ENCODE data around the gene ATP13A3. TPM values are rescaled to one million over a fixed set of nuclear protein-coding genes. Genes with fewer than 3 reads are reported as not detected.

The ATP13A3 gene
- total and polyA plus RNA-seq, 9 of the 15 experiments (the other 6 are each of a cell fraction or from before 2014, with no cell fraction given) = 16.6 to 135 (median 86.6) TPM

DNA sequence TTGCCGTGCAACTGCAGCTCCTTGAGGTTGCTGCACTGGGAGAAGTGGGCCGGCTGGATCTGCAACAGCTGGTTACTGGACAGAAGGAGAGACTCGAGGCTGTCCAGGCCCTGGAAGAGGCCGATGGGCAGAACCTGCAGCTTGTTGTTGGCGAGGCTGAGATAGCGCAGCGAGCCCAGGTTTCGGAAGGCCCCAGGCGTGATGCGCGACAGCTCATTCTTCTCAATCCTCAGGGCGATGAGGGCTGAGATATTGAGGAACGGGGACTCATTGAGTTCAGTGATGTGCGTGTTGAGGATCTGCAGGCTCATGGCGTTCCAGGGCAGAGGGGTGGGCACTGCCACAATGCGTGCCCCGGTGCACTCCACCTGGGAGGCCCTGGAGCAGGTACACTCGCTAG is 126.2 kb downstream of the ATP13A3 start:
- ChIA-PET POLR2A (interaction anchor here (0.6 to 1.4 kb wide), 3 partner anchors 10 to 31 kb away, joined by 3 to 10 read pairs (median 3); partner anchors contain the start of gene LRRC15), CTCF (ENCODE audit: low intra/inter-chr PET ratio) (no interaction called here)
- no TSS peak for BruUV-seq (replicated peaks)
- H3K27me3 ChIP-seq (ENCODE audit: control insufficient read depth in 2 of 2, insufficient read depth in 2 of 2, low read length in 2 of 2) = peaks cover 79 to 90% of the 10 kb centered on the region in 2 experiments
- WGBS (ENCODE audit: insufficient coverage, low coverage, missing lambda C conversion rate) = 9% methylated on average over 13 of the region's 18 CpGs
- H3K9me3 ChIP-seq (replicated peaks; ENCODE audit: control insufficient read depth, insufficient read depth, low read depth, low read length) = no peaks in the 10 kb centered on the region
- intact Hi-C loops (cut with micrococcal nuclease) = no loop called here
- no peak overlapping the region for H3K4me2 ChIP-seq (ENCODE audit: insufficient read depth, low read length)
- no peak overlapping the region for H3K9ac ChIP-seq (ENCODE audit: insufficient read depth in 1 of 2, low read depth in 2 of 2, low read length in 2 of 2)
- peaks cover 5% of the 10 kb centered on the region; the same call in 1 of the 2 replicates for H4K20me1 ChIP-seq (replicated peaks; ENCODE audit: control insufficient read depth, insufficient read depth, low read length)
- H3K9me1 ChIP-seq (ENCODE audit: control insufficient read depth, insufficient read depth, low read length) = no peaks in the 10 kb centered on the region
- H3K4me1 ChIP-seq (replicated peaks in 1 of 2; ENCODE audit: control insufficient read depth in 2 of 2, insufficient read depth in 2 of 2, low read length in 2 of 2) = no peaks in the 10 kb centered on the region
- ATAC-seq = no peak
- H3K79me2 ChIP-seq (ENCODE audit: control insufficient read depth, insufficient read depth, low read length) = no peaks in the 10 kb centered on the region
- no peak overlapping the region for H3K27ac ChIP-seq (ENCODE audit: extremely low read depth, low read depth, low read length)
- FAIRE-seq = no peak
- no peak for DNase-seq (ENCODE audit: extremely low read depth in 1 of 4, low spot score in 3 of 4)
- TF ChIP-seq CBX3 (IDR thresholded peaks at IDR 0.05; ENCODE audit: borderline replicate concordance in 1 of 2, low read length in 2 of 2) = no peak
- TF ChIP-seq GATAD2B (IDR thresholded peaks at IDR 0.05; ENCODE audit: borderline replicate concordance) = no peak
- no peak for TF ChIP-seq ETV5 (CRISPR knock-in tag; IDR thresholded peaks at IDR 0.05; ENCODE audit: low read depth)
- TF ChIP-seq ETS2 (tag; IDR thresholded peaks at IDR 0.05; ENCODE audit: borderline replicate concordance, poor library complexity, severe bottlenecking) = no peak
- TF ChIP-seq SUPT5H (IDR thresholded peaks at IDR 0.05) = no peak
- TF ChIP-seq, protein P1, sequence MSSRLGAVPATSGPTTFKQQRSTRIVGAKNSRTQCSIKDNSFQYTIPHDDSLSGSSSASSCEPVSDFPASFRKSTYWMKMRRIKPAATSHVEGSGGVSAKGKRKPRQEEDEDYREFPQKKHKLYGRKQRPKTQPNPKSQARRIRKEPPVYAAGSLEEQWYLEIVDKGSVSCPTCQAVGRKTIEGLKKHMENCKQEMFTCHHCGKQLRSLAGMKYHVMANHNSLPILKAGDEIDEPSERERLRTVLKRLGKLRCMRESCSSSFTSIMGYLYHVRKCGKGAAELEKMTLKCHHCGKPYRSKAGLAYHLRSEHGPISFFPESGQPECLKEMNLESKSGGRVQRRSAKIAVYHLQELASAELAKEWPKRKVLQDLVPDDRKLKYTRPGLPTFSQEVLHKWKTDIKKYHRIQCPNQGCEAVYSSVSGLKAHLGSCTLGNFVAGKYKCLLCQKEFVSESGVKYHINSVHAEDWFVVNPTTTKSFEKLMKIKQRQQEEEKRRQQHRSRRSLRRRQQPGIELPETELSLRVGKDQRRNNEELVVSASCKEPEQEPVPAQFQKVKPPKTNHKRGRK (tag; IDR thresholded peaks at IDR 0.05) = no peak
- TF ChIP-seq TEAD2 (tag; IDR thresholded peaks at IDR 0.05) = no peak
- no peak for TF ChIP-seq ZSCAN32 (CRISPR knock-in tag; IDR thresholded peaks at IDR 0.05)
- TF ChIP-seq ZBTB34 (CRISPR knock-in tag; IDR thresholded peaks at IDR 0.05) = no peak
- no peak for TF ChIP-seq BCOR (IDR thresholded peaks at IDR 0.05)
- no peak for TF ChIP-seq FOXO4 (CRISPR knock-in tag; IDR thresholded peaks at IDR 0.05)
- no peak for TF ChIP-seq ZNF217 (CRISPR knock-in tag; IDR thresholded peaks at IDR 0.05)
- no peak for TF ChIP-seq SLC30A9 (CRISPR knock-in tag; IDR thresholded peaks at IDR 0.05)
- TF ChIP-seq SMAD2 (IDR thresholded peaks at IDR 0.05; ENCODE audit: low read depth, low read length) = no peak
- no peak for TF ChIP-seq TARDBP (IDR thresholded peaks at IDR 0.05)
- TF ChIP-seq, protein P2, sequence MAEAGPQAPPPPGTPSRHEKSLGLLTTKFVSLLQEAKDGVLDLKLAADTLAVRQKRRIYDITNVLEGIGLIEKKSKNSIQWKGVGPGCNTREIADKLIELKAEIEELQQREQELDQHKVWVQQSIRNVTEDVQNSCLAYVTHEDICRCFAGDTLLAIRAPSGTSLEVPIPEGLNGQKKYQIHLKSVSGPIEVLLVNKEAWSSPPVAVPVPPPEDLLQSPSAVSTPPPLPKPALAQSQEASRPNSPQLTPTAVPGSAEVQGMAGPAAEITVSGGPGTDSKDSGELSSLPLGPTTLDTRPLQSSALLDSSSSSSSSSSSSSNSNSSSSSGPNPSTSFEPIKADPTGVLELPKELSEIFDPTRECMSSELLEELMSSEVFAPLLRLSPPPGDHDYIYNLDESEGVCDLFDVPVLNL (CRISPR knock-in tag; IDR thresholded peaks at IDR 0.05; ENCODE audit: low read depth) = no peak
- no peak for TF ChIP-seq ZNF274 (IDR thresholded peaks at IDR 0.05; ENCODE audit: borderline replicate concordance, low read depth, low read length)
- in situ Hi-C loops (cut with MboI) = no loop called here
- no peak overlapping the region for H3K4me3 ChIP-seq
- H2AFZ ChIP-seq (ENCODE audit: low read depth, low read length) = no peak overlapping the region
- no peaks in the 10 kb centered on the region for H3K36me3 ChIP-seq (ENCODE audit: control insufficient read depth, insufficient read depth, low read length)
